HG03066 (cell line): ENCODE data around the gene ERO1B.
A peak's percentile ranks its signal among the peaks of the same experiment; 100 is the strongest.

ENCODE experiments used
- ATAC-seq: cut with Tn5 transposase; IDR thresholded peaks from one replicate; pipeline ENCODE4 v1.9.1; 2021; ENCODE audit warnings: low read depth; ENCODE audit not compliant: unreplicated experiment

The ERO1B gene

GRCh38 chr1:236301080-236301957, 19.6 kb upstream of the ERO1B start:
- ATAC-seq, result no peak

GRCh38 chr1:236297161-236297560, 15.4 kb upstream of the ERO1B start:
- no peak for ATAC-seq

GRCh38 chr1:236292425-236292824, 10.7 kb upstream of the ERO1B start:
- no peak for ATAC-seq

- ATAC-seq, result no peak
Measured at GRCh38 chr1:236289492-236290131, 7.9 kb upstream of the ERO1B start.

GRCh38 chr1:236288620-236288976, 6.8 kb upstream of the ERO1B start:
- no peak for ATAC-seq

- ATAC-seq, result no peak
Measured at GRCh38 chr1:236287757-236288619, 6.2 kb upstream of the ERO1B start.

GRCh38 chr1:236287356-236287755, 5.6 kb upstream of the ERO1B start:
- no peak for ATAC-seq

GRCh38 chr1:236284291-236284721, 2.5 kb upstream of the ERO1B start:
- ATAC-seq, result peak; percentile 43

- no peak for ATAC-seq
Measured at GRCh38 chr1:236282719-236283118, 961 bp upstream of the ERO1B start.

- ATAC-seq, result peak; percentile 6
Measured at GRCh38 chr1:236282425-236282716, 613 bp upstream of the ERO1B start.

- peak; percentile 20 for ATAC-seq
Measured at GRCh38 chr1:236281198-236281653, 532 bp downstream of the ERO1B start.

- ATAC-seq, result no peak
Measured at GRCh38 chr1:236280438-236281197, 1.1 kb downstream of the ERO1B start.

GRCh38 chr1:236275586-236275985, 6.2 kb downstream of the ERO1B start:
- ATAC-seq, result no peak

GRCh38 chr1:236275061-236275460, 6.7 kb downstream of the ERO1B start:
- ATAC-seq, result no peak

- no peak for ATAC-seq
Measured at GRCh38 chr1:236273358-236273757, 8.4 kb downstream of the ERO1B start.

GRCh38 chr1:236269439-236269838, 12.3 kb downstream of the ERO1B start:
- no peak for ATAC-seq

- no peak for ATAC-seq
Measured at GRCh38 chr1:236261898-236262297, 19.9 kb downstream of the ERO1B start.

GRCh38 chr1:236261033-236261432, 20.7 kb downstream of the ERO1B start:
- ATAC-seq, result no peak

GRCh38 chr1:236259043-236259442, 22.7 kb downstream of the ERO1B start:
- no peak for ATAC-seq

- no peak for ATAC-seq
Measured at GRCh38 chr1:236258114-236258622, 23.6 kb downstream of the ERO1B start.
